ELF-1 (cell line): ENCODE measurements around the gene RASL11A.
"Not testable (repeated sequence)": the region's sequence is repeated elsewhere in the genome, so short reads cannot be mapped to it uniquely, and the experiment has no call there.

Experiments used
- DNase-seq: peaks from one replicate; pipeline ENCODE4 v3.0.0-alpha.2; 2016; ENCODE audit warnings: low read depth, low spot score

The RASL11A gene

DNA sequence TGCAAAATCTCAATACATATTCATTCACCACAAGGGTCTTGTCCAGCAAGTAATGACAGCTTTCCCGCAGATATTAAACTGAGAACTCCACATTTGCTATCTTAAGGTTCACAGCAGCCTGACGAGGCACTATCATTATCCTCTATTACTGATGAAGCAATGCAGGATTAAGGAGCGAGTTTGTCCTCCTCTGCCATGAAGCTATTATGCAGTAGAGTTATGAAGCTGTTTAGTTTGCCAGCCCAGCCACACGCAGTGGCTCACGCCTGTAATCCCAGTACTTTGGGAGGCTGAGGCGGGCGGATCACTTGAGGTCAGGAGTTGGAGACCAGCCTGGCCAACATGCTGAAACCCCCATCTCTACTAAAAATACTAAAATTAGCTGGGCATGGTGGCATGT, 29.8 kb downstream of the RASL11A start:
- DNase-seq, result not testable (repeated sequence)

DNA sequence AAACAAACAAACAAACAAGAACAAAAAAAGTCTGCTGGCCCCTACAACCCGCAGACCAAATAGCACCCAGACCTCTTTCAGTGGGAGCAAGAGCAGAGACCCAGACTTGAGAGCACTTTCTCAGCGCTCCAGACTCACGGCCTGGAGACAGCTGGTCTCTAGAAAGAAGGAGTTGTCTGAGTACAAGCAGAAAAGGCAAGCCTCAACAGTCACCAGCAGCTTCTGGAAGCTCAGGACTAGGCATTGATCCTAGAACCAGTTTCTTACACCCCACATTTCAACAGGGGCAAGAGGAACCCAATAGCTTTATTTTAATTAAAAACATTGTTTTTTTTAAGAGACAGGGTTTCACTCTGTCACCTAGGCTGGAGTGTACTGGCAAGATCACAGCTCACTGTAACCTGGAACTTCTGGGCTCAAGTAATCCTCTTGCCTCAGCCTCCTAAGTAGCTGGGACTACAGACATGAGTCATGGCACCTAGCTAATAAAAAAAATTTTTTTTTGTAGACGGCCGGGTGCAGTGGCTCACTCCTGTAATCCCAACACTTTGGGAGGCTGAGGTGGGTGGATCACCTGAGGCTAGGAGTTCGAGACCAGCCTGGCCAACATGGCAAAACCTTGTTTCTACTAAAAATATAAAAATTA, 30.4 kb downstream of the RASL11A start:
- DNase-seq, result no peak

DNA sequence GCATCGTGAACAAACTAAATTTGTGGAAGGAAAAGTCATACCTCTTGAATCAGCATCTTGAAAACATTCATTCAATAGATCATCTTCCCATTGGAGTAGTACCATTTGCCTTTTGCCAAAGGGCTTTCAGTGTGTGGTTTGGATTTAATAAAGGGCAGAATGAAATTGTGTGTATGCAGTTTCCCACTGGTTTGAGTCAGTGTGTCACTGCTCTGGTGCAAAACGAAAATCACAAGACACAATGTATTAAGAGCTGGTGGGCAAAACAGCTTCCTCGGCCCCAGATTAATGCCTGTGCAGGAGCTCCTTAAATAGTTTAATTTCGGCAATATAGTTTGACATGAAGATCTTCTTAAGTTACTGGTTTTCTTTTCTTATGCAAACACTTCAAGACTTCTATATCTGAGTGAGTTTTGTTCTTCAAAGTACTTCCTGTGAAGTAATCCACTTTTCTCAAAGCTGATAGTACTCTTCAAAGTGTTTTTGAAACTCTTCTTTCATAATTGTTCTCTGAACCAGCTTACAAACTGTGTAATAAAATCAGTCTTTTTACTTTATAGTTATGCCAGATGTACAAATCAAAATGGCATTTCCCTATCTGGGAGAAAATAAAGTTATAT, 32.1 kb downstream of the RASL11A start:
- no peak for DNase-seq

DNA sequence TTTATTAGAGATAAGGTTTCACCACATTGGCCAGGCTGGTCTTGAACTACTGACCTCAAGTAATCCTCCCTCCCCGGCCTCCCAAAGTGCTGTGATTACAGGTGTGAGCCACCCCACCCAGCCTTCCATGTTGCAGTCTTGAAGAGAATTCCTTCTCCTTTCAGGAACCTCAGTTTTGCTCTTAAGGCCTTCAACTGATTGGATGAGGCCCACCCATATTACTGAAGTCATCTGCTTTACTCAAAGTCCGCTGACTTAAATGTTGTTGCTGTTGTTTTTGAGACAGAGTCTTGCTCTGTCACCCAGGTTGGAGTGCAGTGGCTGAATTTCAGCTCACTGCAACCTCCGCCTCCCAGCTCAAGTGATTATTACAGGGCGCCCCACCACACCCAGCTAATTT, 33.5 kb downstream of the RASL11A start:
- DNase-seq, result no peak

DNA sequence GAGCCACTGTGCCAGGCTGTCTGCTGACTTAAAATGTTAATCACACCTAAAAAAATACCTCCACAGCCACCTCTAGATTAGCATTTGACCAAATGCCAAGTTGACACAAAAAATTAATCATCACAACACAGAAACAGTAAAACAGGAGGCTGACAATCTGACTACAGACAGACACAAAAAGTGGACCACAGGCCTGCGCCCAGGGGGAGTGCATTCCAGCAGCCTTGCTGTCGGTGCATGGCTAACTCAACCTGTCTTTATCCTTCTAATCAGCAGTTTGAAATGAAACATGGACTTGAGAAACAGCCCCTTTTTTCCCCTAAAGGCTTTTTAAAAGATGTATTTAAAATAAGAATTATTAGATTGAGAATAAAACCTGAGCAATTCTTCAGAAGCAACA, 34.0 kb downstream of the RASL11A start:
- DNase-seq, result no peak

DNA sequence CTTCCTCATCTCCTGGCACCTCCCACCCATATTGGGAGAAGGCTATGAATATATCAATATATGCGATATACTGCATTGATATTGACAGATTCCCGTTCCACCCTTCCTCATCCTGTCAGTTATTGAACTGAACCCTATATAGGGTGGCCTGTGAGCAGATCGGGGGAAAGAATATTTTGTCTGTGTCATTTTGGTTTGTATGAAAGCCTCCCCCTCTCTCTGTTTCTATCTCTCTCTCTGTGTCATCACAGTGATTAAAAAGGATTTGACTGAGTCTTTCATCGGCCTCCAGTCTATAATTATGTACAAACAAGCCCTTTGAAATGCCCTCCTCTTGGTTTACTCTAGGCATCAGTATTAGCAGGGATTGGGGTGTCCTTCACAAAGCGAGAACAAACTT, 35.7 kb downstream of the RASL11A start:
- DNase-seq, result no peak

DNA sequence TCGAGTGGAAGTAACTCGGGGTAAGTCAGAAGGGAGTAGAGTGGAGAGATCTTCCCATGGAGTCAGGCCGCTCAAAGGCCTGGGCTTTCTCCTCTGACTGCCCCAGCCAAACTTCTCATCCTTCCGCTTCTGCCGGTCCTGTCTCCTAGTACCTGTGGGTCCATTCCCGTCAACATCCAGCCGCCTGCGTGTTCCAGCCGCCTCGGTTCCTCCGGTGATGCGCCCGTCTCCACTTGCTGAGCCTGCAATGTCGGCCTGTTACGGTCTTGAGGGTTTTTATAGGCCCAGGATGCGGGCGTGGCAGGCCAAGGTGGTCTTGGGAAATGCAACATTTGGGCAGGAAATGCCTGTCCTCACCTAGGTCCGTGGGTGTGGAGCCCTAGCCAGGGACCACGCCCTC, 38.3 kb downstream of the RASL11A start:
- DNase-seq, result no peak

DNA sequence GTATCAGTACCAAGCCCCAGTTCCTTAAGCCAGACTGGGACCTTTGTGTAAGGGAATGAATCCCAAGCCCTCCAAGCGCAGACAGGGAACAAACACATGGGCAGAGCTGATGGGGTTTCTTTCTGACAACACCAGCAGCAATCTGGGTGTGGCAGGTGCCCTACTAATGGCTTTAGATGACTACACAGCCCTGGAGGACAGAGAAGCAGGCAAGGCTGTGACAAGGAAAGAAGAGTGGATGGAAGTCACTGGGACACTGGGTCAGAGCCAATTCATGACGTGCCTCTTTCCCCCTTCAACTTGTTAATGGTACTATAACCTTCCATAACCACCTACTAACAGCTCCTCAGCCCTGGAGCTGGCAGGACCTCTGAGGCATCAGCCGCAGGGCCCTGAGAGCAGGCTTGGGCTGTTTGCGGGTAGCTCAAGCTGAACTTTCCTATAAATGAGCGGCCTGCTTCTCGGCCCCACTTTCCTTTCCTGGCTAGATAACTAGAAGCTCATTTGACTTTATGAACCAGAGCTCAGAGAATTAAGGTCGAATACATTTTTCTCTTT, 38.9 kb downstream of the RASL11A start:
- no peak for DNase-seq

DNA sequence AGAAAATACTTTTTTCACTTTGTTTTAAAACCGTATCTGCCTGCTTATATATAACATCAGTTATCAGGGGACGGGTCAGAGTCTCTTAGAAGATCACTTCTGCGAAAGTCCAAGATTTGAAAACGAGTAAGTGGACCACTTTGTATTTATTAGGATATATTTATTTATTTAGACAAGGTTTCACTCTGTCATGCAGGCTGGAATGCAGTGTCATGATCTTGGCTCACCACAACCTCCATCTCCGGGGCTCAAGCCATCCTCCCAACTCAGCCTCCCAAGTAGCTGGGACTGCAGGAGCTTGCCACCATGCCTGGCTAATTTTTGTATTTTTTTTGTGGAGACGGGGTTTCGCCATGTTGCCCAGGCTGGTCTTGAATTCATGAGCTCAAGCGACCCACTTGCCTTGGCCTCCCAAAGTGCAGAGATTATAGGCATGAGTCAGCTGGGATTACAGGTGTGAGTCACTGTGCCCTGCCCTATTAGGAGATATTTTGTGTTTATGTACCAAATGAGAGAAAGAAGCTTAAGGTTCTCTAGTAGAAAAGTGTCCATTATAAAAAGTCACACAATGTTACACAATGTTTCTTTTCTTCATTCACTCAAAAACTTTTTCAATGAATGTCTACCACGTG, 39.5 kb downstream of the RASL11A start:
- no peak for DNase-seq

DNA sequence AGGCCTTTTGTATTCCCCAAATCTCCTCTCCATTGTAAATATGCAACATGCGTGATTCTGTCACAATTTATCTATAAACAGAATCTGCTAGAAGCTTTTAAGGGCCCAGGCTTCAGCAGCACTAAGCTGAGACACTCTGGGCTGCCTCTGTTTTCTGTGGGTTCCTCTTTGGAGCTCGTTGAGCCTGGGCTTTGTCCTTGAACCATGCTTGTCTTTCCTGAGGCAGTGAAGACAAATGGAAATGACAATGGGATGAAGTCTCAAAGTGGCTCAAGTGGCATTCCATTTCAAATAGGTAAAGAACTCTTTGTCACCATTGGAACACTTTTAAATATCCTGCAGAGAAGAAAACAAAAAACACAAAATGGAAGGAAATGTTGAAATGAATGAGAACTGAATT, 40.3 kb downstream of the RASL11A start:
- DNase-seq, result no peak

DNA sequence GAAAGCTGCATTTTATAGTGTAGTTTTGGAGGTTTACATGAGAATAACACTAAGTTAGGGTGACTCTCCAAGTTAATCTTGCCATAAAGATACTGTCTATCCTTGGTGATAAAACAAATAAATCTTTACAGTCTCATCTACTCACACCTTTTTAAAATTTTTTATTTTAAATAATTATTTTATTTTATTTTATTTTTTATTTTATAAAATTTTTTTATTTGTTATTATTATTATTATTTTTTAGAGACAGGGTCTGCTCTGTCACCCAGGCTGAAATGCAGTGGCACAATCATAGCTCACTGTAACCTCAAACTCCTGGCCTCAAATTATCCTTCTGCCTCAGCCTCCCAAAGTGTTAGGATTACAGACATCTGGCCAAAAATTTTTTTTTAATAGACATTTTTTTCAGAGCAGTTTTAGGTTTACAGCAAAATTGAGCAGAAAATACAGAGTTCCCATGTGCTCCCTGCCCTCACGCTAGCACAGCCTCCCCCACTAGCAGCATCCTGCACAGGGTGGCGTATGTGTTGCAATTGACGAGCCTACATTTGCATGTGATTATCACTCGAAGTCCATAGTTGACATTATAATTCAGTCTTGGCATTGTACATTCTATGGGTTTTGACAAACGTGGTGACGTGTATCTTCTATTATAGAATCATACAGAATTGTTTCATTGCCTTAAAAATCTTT, 41.0 kb downstream of the RASL11A start:
- DNase-seq, result no peak

DNA sequence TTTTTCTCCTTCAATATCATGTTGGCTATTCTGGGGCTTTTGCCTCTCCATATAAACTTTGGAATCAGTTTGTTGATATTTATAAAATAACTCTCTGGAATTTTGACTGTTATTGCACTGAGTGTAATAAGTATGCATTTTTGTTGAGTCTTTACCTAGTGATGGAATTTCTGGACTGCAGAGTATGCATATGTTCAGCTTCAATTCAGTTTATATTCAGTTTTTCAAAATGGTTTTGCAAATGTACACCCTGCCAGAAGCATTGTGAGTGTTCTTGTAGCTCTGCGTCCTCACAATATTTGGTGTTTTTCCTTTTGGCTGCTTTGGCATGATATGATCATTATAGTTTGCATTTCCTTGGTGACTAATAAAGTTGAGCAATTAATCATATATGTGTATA, 43.1 kb downstream of the RASL11A start:
- DNase-seq, result no peak

DNA sequence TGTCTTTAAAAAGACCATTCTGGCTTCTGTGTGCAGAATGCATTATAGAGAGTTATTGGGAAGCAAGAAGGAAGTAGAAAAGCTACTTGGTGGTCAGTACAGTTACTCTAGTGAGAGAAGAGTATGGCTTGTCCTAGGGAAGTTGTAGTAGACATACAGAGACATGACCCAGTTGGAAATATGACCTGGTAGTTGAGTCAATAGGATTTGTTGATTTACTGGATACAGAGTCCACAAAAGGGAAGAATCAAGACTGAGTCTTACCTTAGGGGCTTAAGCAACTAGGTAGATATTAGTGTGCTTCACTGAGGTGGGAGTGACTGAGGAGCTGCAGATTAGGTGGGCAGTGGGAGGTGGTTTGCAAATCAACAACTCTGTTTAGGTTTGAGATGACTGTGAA, 48.8 kb downstream of the RASL11A start:
- no peak for DNase-seq

DNA sequence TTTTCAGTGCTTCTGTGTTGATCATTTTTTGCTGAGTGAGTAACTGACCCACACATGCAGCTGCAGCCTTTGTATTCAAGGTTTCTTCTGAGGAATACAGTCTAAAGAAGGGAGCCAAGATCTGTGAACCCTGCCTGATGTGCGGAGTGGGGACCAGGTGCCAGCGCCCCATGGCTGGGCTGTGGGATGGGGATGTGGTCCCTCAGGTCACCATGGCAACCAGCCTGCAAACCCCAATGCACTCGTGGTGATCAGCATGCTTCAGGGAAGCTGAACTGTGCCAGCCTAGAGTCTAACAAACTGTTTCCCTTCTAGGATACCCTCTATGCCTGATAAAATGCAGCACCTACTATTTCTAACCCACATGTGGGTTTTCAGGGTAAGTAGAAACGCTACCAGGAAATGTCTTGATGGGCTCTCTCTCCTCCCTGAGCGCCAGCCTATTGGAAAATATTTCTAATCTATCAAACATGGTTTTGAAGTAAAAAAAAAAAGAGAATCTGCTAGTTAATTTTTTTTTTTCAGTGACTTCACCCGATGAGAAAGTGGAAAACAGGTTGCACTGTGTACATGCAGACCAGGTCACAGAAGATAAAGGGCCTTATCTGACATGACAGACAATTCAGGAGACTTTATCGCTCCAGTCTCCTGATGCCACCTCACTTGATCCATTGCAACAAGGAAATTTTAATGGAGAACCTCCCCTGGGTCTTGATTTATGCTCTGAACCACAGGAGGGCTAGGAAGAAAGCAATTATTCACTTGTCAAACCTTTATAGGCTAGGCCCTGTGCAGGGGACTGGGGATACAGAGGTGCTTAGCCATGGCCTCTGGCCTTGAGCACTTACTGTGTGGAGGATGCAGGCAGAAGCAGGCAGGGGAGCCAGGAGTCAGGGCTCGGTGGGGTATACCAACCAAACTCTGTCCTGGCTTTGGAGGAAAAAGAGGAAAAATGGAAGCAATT, 51.1 kb downstream of the RASL11A start:
- no peak for DNase-seq

DNA sequence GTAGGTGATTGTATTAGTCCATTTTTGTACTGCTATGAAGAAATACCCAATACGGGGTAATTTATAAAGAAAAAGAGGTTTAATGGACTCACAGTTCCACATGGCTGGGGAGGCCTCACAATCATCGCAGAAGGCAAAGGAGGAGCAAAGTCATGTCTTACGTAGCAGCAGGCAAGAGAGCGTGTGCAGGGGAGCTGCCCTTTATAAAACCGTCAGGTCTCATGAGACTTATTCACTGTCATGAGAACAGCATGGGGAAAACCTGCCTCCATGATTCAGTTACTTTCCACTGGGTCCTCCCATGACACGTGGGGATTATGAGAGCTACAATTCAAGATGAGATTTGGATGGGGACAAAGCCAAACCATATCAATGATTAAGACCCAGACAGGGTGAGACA, 51.8 kb downstream of the RASL11A start:
- not testable (repeated sequence) for DNase-seq
